Immature natural killer cell (primary cell): ENCODE results near the gene SORL1-AS1.

ENCODE experiments used
- DNase-seq, 3 donors: peaks; one replicate each; pipeline ENCODE4 v3.0.0; 2022; ENCODE audit warnings: mixed read lengths in 1 of 3
- H3K27ac Mint-ChIP-seq, 6 donors: one replicate each; pipeline ENCODE4 v1.8.0; 2020; ENCODE audit warnings: mixed read lengths in 6 of 6, mild to moderate bottlenecking in 5 of 6, inconsistent platforms in 4 of 6, moderate library complexity in 3 of 6
- H3K27me3 Mint-ChIP-seq, 3 donors: one replicate each; pipeline ENCODE4 v1.8.0; 2020 to 2021; ENCODE audit warnings: low read depth in 3 of 3, mild to moderate bottlenecking in 3 of 3, mixed read lengths in 3 of 3, moderate library complexity in 3 of 3, inconsistent platforms in 1 of 3
- H3K36me3 Mint-ChIP-seq, 3 donors: one replicate each; pipeline ENCODE4 v1.8.0; 2020; ENCODE audit warnings: mixed read lengths in 3 of 3, inconsistent platforms in 2 of 3, mild to moderate bottlenecking in 2 of 3
- H3K4me1 Mint-ChIP-seq, 2 donors: one replicate each; pipeline ENCODE4 v1.8.0; 2020; ENCODE audit warnings: inconsistent platforms in 2 of 2, mild to moderate bottlenecking in 2 of 2, mixed read lengths in 2 of 2, moderate library complexity in 1 of 2
- H3K4me3 Mint-ChIP-seq, 5 donors: one replicate each; pipeline ENCODE4 v1.8.0; 2020; ENCODE audit warnings: mild to moderate bottlenecking in 5 of 5, mixed read lengths in 5 of 5, inconsistent platforms in 3 of 5, moderate library complexity in 3 of 5
- H3K9me3 Mint-ChIP-seq, 6 donors: one replicate each; pipeline ENCODE4 v1.8.0; 2020; ENCODE audit warnings: mild to moderate bottlenecking in 6 of 6, mixed read lengths in 6 of 6, inconsistent platforms in 4 of 6, moderate library complexity in 3 of 6

Gene SORL1-AS1

GRCh38 chr11:121444526-121444925 is 8.2 kb downstream of the SORL1-AS1 start:
- H3K4me1 Mint-ChIP-seq: peaks cover 21 to 33% of the 10 kb centered on the region in 2 donors
- H3K4me3 Mint-ChIP-seq: no peak overlapping the region
- H3K27ac Mint-ChIP-seq: peak overlapping the region in 2 of 6 donors; percentile 23 to 42
- H3K9me3 Mint-ChIP-seq: no peaks in the 10 kb centered on the region
- DNase-seq: no peak
- H3K36me3 Mint-ChIP-seq: peaks cover 25 to 31% (median 27%) of the 10 kb centered on the region in 3 donors
- peaks cover 0 to 3% (median 0%) of the 10 kb centered on the region in 3 donors for H3K27me3 Mint-ChIP-seq

- H3K4me3 Mint-ChIP-seq: no peak overlapping the region
- no peak for DNase-seq
- no peaks in the 10 kb centered on the region for H3K27me3 Mint-ChIP-seq
- H3K4me1 Mint-ChIP-seq: peaks cover 14 to 25% of the 10 kb centered on the region in 2 donors
- H3K27ac Mint-ChIP-seq: peak overlapping the region in 1 of 6 donors; percentile 69
- no peaks in the 10 kb centered on the region for H3K9me3 Mint-ChIP-seq
- peaks cover 25 to 31% (median 27%) of the 10 kb centered on the region in 3 donors for H3K36me3 Mint-ChIP-seq
These were observed 9.0 kb downstream of the SORL1-AS1 start for GRCh38 chr11:121443688-121444275.

- H3K4me1 Mint-ChIP-seq: peaks cover 2 to 12% of the 10 kb centered on the region in 2 donors
- no peak overlapping the region for H3K4me3 Mint-ChIP-seq
- no peak overlapping the region for H3K27ac Mint-ChIP-seq
- H3K9me3 Mint-ChIP-seq: no peaks in the 10 kb centered on the region
- no peaks in the 10 kb centered on the region for H3K27me3 Mint-ChIP-seq
- DNase-seq: no peak
- peaks cover 25 to 27% (median 26%) of the 10 kb centered on the region in 3 donors for H3K36me3 Mint-ChIP-seq
These were observed 11.2 kb downstream of the SORL1-AS1 start for GRCh38 chr11:121441521-121441920.

GRCh38 chr11:121439759-121440158 is 13.0 kb downstream of the SORL1-AS1 start:
- DNase-seq: no peak
- H3K9me3 Mint-ChIP-seq: no peaks in the 10 kb centered on the region
- H3K4me3 Mint-ChIP-seq: no peak overlapping the region
- peaks cover 2 to 6% of the 10 kb centered on the region in 2 donors for H3K4me1 Mint-ChIP-seq
- peaks cover 13 to 17% (median 16%) of the 10 kb centered on the region in 3 donors for H3K36me3 Mint-ChIP-seq
- no peaks in the 10 kb centered on the region for H3K27me3 Mint-ChIP-seq
- no peak overlapping the region for H3K27ac Mint-ChIP-seq

GRCh38 chr11:121439337-121439736 is 13.4 kb downstream of the SORL1-AS1 start:
- H3K27ac Mint-ChIP-seq: no peak overlapping the region

GRCh38 chr11:121437686-121438078 is 15.1 kb downstream of the SORL1-AS1 start:
- no peak for DNase-seq
- no peak overlapping the region for H3K27ac Mint-ChIP-seq
- H3K4me1 Mint-ChIP-seq: peaks cover 2 to 6% of the 10 kb centered on the region in 2 donors
- H3K27me3 Mint-ChIP-seq: no peaks in the 10 kb centered on the region
- no peaks in the 10 kb centered on the region for H3K9me3 Mint-ChIP-seq
- peaks cover 3 to 9% (median 4%) of the 10 kb centered on the region in 3 donors for H3K36me3 Mint-ChIP-seq
- no peak overlapping the region for H3K4me3 Mint-ChIP-seq

More at GRCh38 chr11:121439337-121439736, 13.4 kb downstream of the SORL1-AS1 start:
- DNase-seq: no peak
- H3K36me3 Mint-ChIP-seq: peaks cover 9 to 13% (median 13%) of the 10 kb centered on the region in 3 donors
- H3K9me3 Mint-ChIP-seq: no peaks in the 10 kb centered on the region
- peaks cover 2 to 6% of the 10 kb centered on the region in 2 donors for H3K4me1 Mint-ChIP-seq
- H3K27me3 Mint-ChIP-seq: no peaks in the 10 kb centered on the region
- no peak overlapping the region for H3K4me3 Mint-ChIP-seq

GRCh38 chr11:121437018-121437685 is 15.6 kb downstream of the SORL1-AS1 start:
- Mint-ChIP-seq H3K27ac (no peak overlapping the region), H3K4me3 (no peak overlapping the region), H3K4me1 (peaks cover 2 to 6% of the 10 kb centered on the region in 2 donors)

GRCh38 chr11:121435551-121436511 is 16.9 kb downstream of the SORL1-AS1 start:
- H3K4me1 Mint-ChIP-seq: peaks cover 2 to 6% of the 10 kb centered on the region in 2 donors
- no peak overlapping the region for H3K4me3 Mint-ChIP-seq
- peaks cover 0 to 2% (median 0%) of the 10 kb centered on the region in 3 donors for H3K27me3 Mint-ChIP-seq

More at GRCh38 chr11:121437018-121437685, 15.6 kb downstream of the SORL1-AS1 start:
- no peaks in the 10 kb centered on the region for H3K27me3 Mint-ChIP-seq
- no peaks in the 10 kb centered on the region for H3K9me3 Mint-ChIP-seq
- H3K36me3 Mint-ChIP-seq: peaks cover 3 to 7% (median 3%) of the 10 kb centered on the region in 3 donors
- DNase-seq: no peak

GRCh38 chr11:121435132-121435531 is 17.6 kb downstream of the SORL1-AS1 start:
- Mint-ChIP-seq H3K27ac (peak overlapping the region in 1 of 6 donors; percentile 75), H3K4me3 (no peak overlapping the region), H3K36me3 (peaks cover 0 to 3% (median 0%) of the 10 kb centered on the region in 3 donors), H3K9me3 (no peaks in the 10 kb centered on the region), H3K27me3 (peaks cover 0 to 2% (median 0%) of the 10 kb centered on the region in 3 donors), H3K4me1 (peaks cover 2 to 6% of the 10 kb centered on the region in 2 donors)
- DNase-seq: no peak

More at GRCh38 chr11:121435551-121436511, 16.9 kb downstream of the SORL1-AS1 start:
- Mint-ChIP-seq H3K36me3 (peaks cover 0 to 7% (median 0%) of the 10 kb centered on the region in 3 donors), H3K27ac (peak overlapping the region in 3 of 6 donors; percentile 6 to 53 (median 38)), H3K9me3 (no peaks in the 10 kb centered on the region)
- no peak for DNase-seq

- Mint-ChIP-seq H3K9me3 (no peaks in the 10 kb centered on the region), H3K36me3 (peaks cover 0 to 3% (median 0%) of the 10 kb centered on the region in 3 donors), H3K4me1 (peaks cover 1 to 2% of the 10 kb centered on the region in 2 donors), H3K27me3 (peaks cover 1 to 6% (median 3%) of the 10 kb centered on the region in 3 donors), H3K4me3 (no peak overlapping the region), H3K27ac (peak overlapping the region in 2 of 6 donors; percentile 24 to 69)
- no peak for DNase-seq
These were observed 20.8 kb downstream of the SORL1-AS1 start for GRCh38 chr11:121431820-121432526.

GRCh38 chr11:121429556-121429955 is 23.2 kb downstream of the SORL1-AS1 start:
- Mint-ChIP-seq H3K9me3 (no peaks in the 10 kb centered on the region), H3K4me3 (no peak overlapping the region), H3K27me3 (peaks cover 1 to 6% (median 3%) of the 10 kb centered on the region in 3 donors), H3K36me3 (peaks cover 0 to 5% (median 3%) of the 10 kb centered on the region in 3 donors), H3K4me1 (peaks cover 5 to 13% of the 10 kb centered on the region in 2 donors), H3K27ac (no peak overlapping the region)
- no peak for DNase-seq

GRCh38 chr11:121427400-121427744 is 25.4 kb downstream of the SORL1-AS1 start:
- H3K4me3 Mint-ChIP-seq: peak overlapping the region in 4 of 5 donors; percentile 30 to 65 (median 47)
- DNase-seq: no peak
- H3K4me1 Mint-ChIP-seq: peaks cover 11 to 23% of the 10 kb centered on the region in 2 donors
- H3K27me3 Mint-ChIP-seq: peaks cover 1 to 6% (median 3%) of the 10 kb centered on the region in 3 donors
- no peaks in the 10 kb centered on the region for H3K9me3 Mint-ChIP-seq
- peaks cover 0 to 5% (median 3%) of the 10 kb centered on the region in 3 donors for H3K36me3 Mint-ChIP-seq
- peak overlapping the region in 1 of 6 donors; percentile 20 for H3K27ac Mint-ChIP-seq
